Osteoblast (primary cell): Measurements from ENCODE around the gene CEND1. TPM values are rescaled to one million over a fixed set of nuclear protein-coding genes. Genes with fewer than 3 reads are reported as not detected.

Experiments used
- DNase-seq: peaks from one replicate; pipeline ENCODE4 v3.0.0; 2011; ENCODE audit warnings: low spot score, mixed read lengths; ENCODE audit not compliant: insufficient read length; ENCODE audit errors: missing footprints
- H2AFZ ChIP-seq: 2 replicates; pipeline ENCODE4 v1.6.0; 2011; ENCODE audit warnings: mild to moderate bottlenecking, low read length
- H3K27ac ChIP-seq: 2 replicates; pipeline ENCODE4 v1.5.1; 2011; ENCODE audit warnings: mild to moderate bottlenecking, low read depth, low read length, moderate library complexity
- H3K27me3 ChIP-seq: 2 replicates; pipeline ENCODE4 v1.6.0; 2012; ENCODE audit warnings: mild to moderate bottlenecking, control low read depth, inconsistent platforms, low read length, moderate library complexity; ENCODE audit not compliant: insufficient read depth
- H3K36me3 ChIP-seq: 2 replicates; pipeline ENCODE4 v1.5.1; 2011; ENCODE audit warnings: mild to moderate bottlenecking, low read length, control low read depth, moderate library complexity; ENCODE audit not compliant: insufficient read depth
- H3K4me1 ChIP-seq: 2 replicates; pipeline ENCODE4 v1.5.1; 2011; ENCODE audit warnings: mild to moderate bottlenecking, low read length, control low read depth, moderate library complexity; ENCODE audit not compliant: insufficient read depth
- H3K4me2 ChIP-seq: 2 replicates; pipeline ENCODE4 v1.6.0; 2011; ENCODE audit warnings: mild to moderate bottlenecking, low read length; ENCODE audit not compliant: insufficient read depth
- H3K4me3 ChIP-seq: fragments of 200-600 bp; sonication (generic); 3 replicates; pipeline ENCODE4 v1.5.1; 2012; ENCODE audit warnings: mild to moderate bottlenecking, low read length, inconsistent platforms; ENCODE audit not compliant: insufficient read depth
- H3K79me2 ChIP-seq: 2 replicates; pipeline ENCODE4 v1.6.0; 2012; ENCODE audit warnings: mild to moderate bottlenecking, low read length, control low read depth, inconsistent platforms; ENCODE audit not compliant: insufficient read depth
- H3K9me3 ChIP-seq: 2 replicates; pipeline ENCODE4 v1.5.1; 2011; ENCODE audit warnings: low read depth, low read length, control low read depth
- H4K20me1 ChIP-seq: 2 replicates; pipeline ENCODE4 v1.6.0; 2012; ENCODE audit warnings: mild to moderate bottlenecking, low read length, control low read depth; ENCODE audit not compliant: insufficient read depth
- CTCF ChIP-seq: IDR thresholded peaks from 2 replicates; pipeline ENCODE4 v1.5.1; 2011; ENCODE audit warnings: mild to moderate bottlenecking, low read depth, low read length, moderate library complexity; ENCODE audit errors: extremely low read depth
- total RNA-seq: library from RNA; depleted of rRNA; stranded (reverse); fragments of >200 nt; gene quantifications from 2 replicates; pipeline ENCODE4 v1.2.3, GENCODE V29; 2012

Gene CEND1
- total RNA-seq, 1 donor: not detected

- H3K4me1 ChIP-seq: peaks cover 19% of the 10 kb centered on the region
- DNase-seq: no peak
- no peaks in the 10 kb centered on the region for H3K9me3 ChIP-seq
- no peaks in the 10 kb centered on the region for H4K20me1 ChIP-seq
- H2AFZ ChIP-seq: no peak overlapping the region
- peaks cover 16% of the 10 kb centered on the region for H3K79me2 ChIP-seq
- H3K4me2 ChIP-seq: peak overlapping the region; percentile 87
- H3K36me3 ChIP-seq: peaks cover 23% of the 10 kb centered on the region
- H3K27me3 ChIP-seq: no peaks in the 10 kb centered on the region
- peak overlapping the region; percentile 74 for H3K4me3 ChIP-seq
- no peak for TF ChIP-seq CTCF
- H3K27ac ChIP-seq: no peak overlapping the region
These were observed 13.5 kb upstream of the CEND1 start for GRCh38 chr11:803467-803742.

- H3K79me2 ChIP-seq: peaks cover 14% of the 10 kb centered on the region
- no peak for DNase-seq
- H4K20me1 ChIP-seq: no peaks in the 10 kb centered on the region
- no peak overlapping the region for H3K4me3 ChIP-seq
- H2AFZ ChIP-seq: no peak overlapping the region
- H3K9me3 ChIP-seq: no peaks in the 10 kb centered on the region
- H3K4me1 ChIP-seq: peaks cover 17% of the 10 kb centered on the region
- no peak for TF ChIP-seq CTCF
- H3K27me3 ChIP-seq: no peaks in the 10 kb centered on the region
- H3K36me3 ChIP-seq: peaks cover 23% of the 10 kb centered on the region
- no peak overlapping the region for H3K4me2 ChIP-seq
- no peak overlapping the region for H3K27ac ChIP-seq
These were observed 13.0 kb upstream of the CEND1 start for GRCh38 chr11:802693-803466.

- H3K4me1 ChIP-seq: peaks cover 17% of the 10 kb centered on the region
- no peak overlapping the region for H3K4me2 ChIP-seq
- H4K20me1 ChIP-seq: no peaks in the 10 kb centered on the region
- peaks cover 23% of the 10 kb centered on the region for H3K36me3 ChIP-seq
- no peak overlapping the region for H3K27ac ChIP-seq
- H2AFZ ChIP-seq: no peak overlapping the region
- H3K9me3 ChIP-seq: no peaks in the 10 kb centered on the region
- H3K27me3 ChIP-seq: no peaks in the 10 kb centered on the region
- H3K79me2 ChIP-seq: peaks cover 14% of the 10 kb centered on the region
- no peak overlapping the region for H3K4me3 ChIP-seq
- DNase-seq: no peak
- TF ChIP-seq CTCF: no peak
These were observed 12.2 kb upstream of the CEND1 start for GRCh38 chr11:802018-802617.

GRCh38 chr11:801097-801780 lies 11.3 kb upstream of the CEND1 start:
- H4K20me1 ChIP-seq: peaks cover 2% of the 10 kb centered on the region
- H3K36me3 ChIP-seq: peaks cover 23% of the 10 kb centered on the region
- H3K4me3 ChIP-seq: no peak overlapping the region
- peaks cover 14% of the 10 kb centered on the region for H3K79me2 ChIP-seq
- H3K9me3 ChIP-seq: no peaks in the 10 kb centered on the region
- no peaks in the 10 kb centered on the region for H3K27me3 ChIP-seq
- no peak overlapping the region for H2AFZ ChIP-seq
- H3K27ac ChIP-seq: no peak overlapping the region
- peaks cover 26% of the 10 kb centered on the region for H3K4me1 ChIP-seq
- no peak overlapping the region for H3K4me2 ChIP-seq
- DNase-seq: no peak
- no peak for TF ChIP-seq CTCF
